ENCODE data around the gene UGP2. TPM values are rescaled to one million over a fixed set of nuclear protein-coding genes. Genes with fewer than 3 reads are reported as not detected.

UGP2 gene
- total RNA-seq, 2 experiments from 2014 or later = 109 to 124 TPM

DNA sequence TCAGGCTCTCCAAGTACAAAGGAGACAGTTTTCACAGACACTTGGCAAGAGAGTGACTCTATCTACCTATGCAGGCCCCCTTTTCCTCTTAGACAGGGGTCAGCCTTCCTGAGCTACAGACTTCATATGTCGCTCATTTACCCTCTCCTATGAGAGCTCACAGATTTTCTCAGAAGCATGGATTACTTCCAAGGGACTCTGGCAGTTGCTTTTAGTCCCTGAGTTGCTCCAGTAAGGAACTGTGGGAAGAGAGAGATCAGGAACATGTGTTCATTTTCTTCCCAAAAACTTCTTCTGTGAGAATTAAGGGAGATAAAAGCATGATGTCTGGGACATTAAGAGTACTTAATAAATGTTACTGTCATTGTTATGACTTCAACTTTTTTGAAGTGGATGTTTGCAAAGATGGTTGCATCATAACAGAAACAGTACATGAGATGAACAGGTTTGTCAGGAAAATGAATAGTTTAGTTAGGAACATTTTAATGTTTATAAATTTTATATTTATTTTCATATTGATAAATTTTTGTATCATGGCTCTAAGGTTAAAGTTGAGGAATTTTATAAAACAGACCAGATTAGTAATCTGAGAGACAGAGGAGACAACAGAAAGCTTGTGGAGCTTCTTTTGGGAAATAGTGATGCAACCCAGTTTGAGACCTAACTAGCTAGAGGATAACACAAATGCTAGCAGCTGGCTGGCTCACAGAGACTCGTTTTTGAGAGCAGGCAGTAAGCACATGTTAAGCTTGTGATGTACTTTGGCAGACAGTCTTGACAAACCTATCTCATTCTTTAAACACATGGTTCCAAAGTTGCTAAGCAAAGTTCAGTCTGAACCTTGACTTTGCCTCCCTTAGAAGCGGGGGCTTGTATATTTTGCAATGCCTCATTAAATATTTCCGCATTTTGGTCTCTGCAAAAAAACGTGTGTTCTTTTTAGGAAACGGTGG, 21.7 kb upstream of the UGP2 start:
- CTCF ChIA-PET = interaction anchor here (1.2 kb wide), 1 partner anchor 37 kb away, joined by 3 read pairs; no protein-coding TSS in a partner anchor
- Mint-ChIP-seq H3K4me3 (no peak overlapping the region), H3K27ac (no peak overlapping the region), H3K4me1 (no peaks in the 10 kb centered on the region), H3K36me3 (no peaks in the 10 kb centered on the region), H3K27me3 (peaks cover 6% of the 10 kb centered on the region), H3K9me3 (ENCODE audit: low read depth) (no peaks in the 10 kb centered on the region)
- DNase-seq (no peak), ATAC-seq (no peak)

DNA sequence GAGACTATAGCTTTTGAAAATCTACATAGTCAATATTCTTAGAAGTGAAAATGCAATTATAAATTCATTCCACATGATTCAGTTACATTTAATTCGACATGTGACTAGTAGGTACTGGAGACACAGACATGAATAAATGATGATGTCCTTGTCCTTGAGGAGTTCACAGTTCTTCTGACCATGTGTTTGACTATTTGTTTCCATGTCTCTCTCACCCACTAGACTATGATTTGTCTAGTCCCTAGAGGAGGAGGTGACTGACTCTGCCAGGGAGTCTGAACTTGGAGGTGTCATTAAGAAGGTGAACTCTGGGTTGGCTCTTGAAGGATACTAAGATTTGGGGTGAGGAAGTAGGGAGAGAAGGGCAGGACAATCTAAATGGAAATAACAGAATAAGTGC, 20.7 kb upstream of the UGP2 start:
- H3K4me3 Mint-ChIP-seq = no peak overlapping the region
- DNase-seq (no peak), ATAC-seq (no peak)
- H3K36me3 Mint-ChIP-seq = no peaks in the 10 kb centered on the region
- CTCF ChIA-PET = interaction anchor here (1.1 kb wide), 1 partner anchor 28 kb away, joined by 3 read pairs; no protein-coding TSS in a partner anchor
- no peaks in the 10 kb centered on the region for H3K9me3 Mint-ChIP-seq (ENCODE audit: low read depth)
- H3K4me1 Mint-ChIP-seq = no peaks in the 10 kb centered on the region
- peaks cover 11% of the 10 kb centered on the region for H3K27me3 Mint-ChIP-seq
- no peak overlapping the region for H3K27ac Mint-ChIP-seq

DNA sequence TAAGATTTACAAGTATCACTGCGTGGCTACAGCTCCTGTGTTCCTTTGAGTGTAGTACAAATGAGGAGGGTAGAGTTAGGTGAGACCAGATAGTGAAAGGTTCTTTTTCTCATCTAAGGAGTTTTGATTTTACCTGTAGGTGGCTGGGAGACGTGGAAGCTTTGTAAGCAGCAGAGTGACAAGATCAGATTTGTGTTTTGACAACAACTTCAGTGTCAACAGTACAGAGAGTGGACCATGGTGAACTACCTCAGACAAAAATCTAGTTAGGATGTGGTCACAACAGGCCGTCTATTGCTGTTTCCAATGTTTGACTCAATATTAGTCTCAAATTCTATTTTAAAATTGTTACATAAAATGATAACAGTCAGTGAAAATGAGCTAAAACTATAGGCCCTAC, 20.3 kb upstream of the UGP2 start:
- Mint-ChIP-seq H3K9me3 (ENCODE audit: low read depth) (no peaks in the 10 kb centered on the region), H3K27me3 (peaks cover 11% of the 10 kb centered on the region), H3K4me1 (no peaks in the 10 kb centered on the region), H3K27ac (no peak overlapping the region), H3K36me3 (no peaks in the 10 kb centered on the region), H3K4me3 (no peak overlapping the region)
- ATAC-seq (no peak), DNase-seq (no peak)
- CTCF ChIA-PET = interaction anchor here (1.1 kb wide), 1 partner anchor 28 kb away, joined by 3 read pairs; no protein-coding TSS in a partner anchor

DNA sequence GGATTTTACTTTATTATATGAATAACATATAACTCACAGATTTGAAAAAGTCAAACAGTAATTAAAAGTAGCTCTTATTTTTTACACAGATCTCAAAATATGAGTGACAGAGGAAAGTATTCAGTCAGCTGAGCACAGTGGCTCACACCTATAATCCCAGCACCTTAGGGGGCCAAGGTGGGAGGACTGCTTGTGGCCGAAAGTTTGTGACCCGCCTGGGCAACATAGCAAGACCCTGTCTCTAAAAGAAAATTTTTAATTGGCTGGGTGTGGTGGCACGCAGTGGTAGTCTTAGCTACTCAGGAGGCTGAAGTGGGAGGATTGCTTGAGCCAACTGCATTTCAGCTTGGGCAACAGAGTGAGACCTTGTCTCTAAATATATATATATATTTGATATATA, 19.2 kb upstream of the UGP2 start:
- Mint-ChIP-seq H3K4me1 (no peaks in the 10 kb centered on the region), H3K27ac (no peak overlapping the region), H3K4me3 (no peak overlapping the region), H3K36me3 (no peaks in the 10 kb centered on the region), H3K27me3 (peaks cover 15% of the 10 kb centered on the region), H3K9me3 (ENCODE audit: low read depth) (no peaks in the 10 kb centered on the region)
- ATAC-seq = no peak
- DNase-seq = no peak
- CTCF ChIA-PET = no interaction called here

- Mint-ChIP-seq H3K36me3 (no peaks in the 10 kb centered on the region), H3K4me3 (no peak overlapping the region), H3K9me3 (ENCODE audit: low read depth) (no peaks in the 10 kb centered on the region), H3K27me3 (peaks cover 35% of the 10 kb centered on the region), H3K27ac (no peak overlapping the region), H3K4me1 (no peaks in the 10 kb centered on the region)
- DNase-seq (no peak), ATAC-seq (no peak)
- CTCF ChIA-PET = no interaction called here
Observed at GRCh38 chr2:63827749-63828148, 13.9 kb upstream of the UGP2 start.

GRCh38 chr2:63831176-63831575, 10.5 kb upstream of the UGP2 start:
- CTCF ChIA-PET = no interaction called here
- no peak for ATAC-seq
- no peak for DNase-seq
- H3K36me3 Mint-ChIP-seq = no peaks in the 10 kb centered on the region
- no peak overlapping the region for H3K27ac Mint-ChIP-seq
- no peak overlapping the region for H3K4me3 Mint-ChIP-seq
- H3K9me3 Mint-ChIP-seq (ENCODE audit: low read depth) = no peaks in the 10 kb centered on the region
- H3K27me3 Mint-ChIP-seq = peaks cover 24% of the 10 kb centered on the region
- H3K4me1 Mint-ChIP-seq = no peaks in the 10 kb centered on the region

GRCh38 chr2:63834401-63834800, 7.3 kb upstream of the UGP2 start:
- CTCF ChIA-PET = interaction anchor here (0.9 kb wide), 1 partner anchor 30 kb away, joined by 4 read pairs; no protein-coding TSS in a partner anchor
- no peaks in the 10 kb centered on the region for H3K9me3 Mint-ChIP-seq (ENCODE audit: low read depth)
- no peak overlapping the region for H3K4me3 Mint-ChIP-seq
- H3K27ac Mint-ChIP-seq = no peak overlapping the region
- peaks cover 3% of the 10 kb centered on the region for H3K4me1 Mint-ChIP-seq
- DNase-seq = no peak
- H3K27me3 Mint-ChIP-seq = peaks cover 12% of the 10 kb centered on the region
- no peaks in the 10 kb centered on the region for H3K36me3 Mint-ChIP-seq
- no peak for ATAC-seq

- no peak overlapping the region for H3K4me3 Mint-ChIP-seq
- H3K4me1 Mint-ChIP-seq = peaks cover 13% of the 10 kb centered on the region
- peaks cover 2% of the 10 kb centered on the region for H3K36me3 Mint-ChIP-seq
- no peaks in the 10 kb centered on the region for H3K9me3 Mint-ChIP-seq (ENCODE audit: low read depth)
- H3K27ac Mint-ChIP-seq = no peak overlapping the region
- no peaks in the 10 kb centered on the region for H3K27me3 Mint-ChIP-seq
- no peak for ATAC-seq
- DNase-seq = no peak
- CTCF ChIA-PET = interaction anchor here (1.3 kb wide), 1 partner anchor 24 kb away, joined by 3 read pairs; no protein-coding TSS in a partner anchor
Observed at GRCh38 chr2:63837036-63837594, 4.6 kb upstream of the UGP2 start.

DNA sequence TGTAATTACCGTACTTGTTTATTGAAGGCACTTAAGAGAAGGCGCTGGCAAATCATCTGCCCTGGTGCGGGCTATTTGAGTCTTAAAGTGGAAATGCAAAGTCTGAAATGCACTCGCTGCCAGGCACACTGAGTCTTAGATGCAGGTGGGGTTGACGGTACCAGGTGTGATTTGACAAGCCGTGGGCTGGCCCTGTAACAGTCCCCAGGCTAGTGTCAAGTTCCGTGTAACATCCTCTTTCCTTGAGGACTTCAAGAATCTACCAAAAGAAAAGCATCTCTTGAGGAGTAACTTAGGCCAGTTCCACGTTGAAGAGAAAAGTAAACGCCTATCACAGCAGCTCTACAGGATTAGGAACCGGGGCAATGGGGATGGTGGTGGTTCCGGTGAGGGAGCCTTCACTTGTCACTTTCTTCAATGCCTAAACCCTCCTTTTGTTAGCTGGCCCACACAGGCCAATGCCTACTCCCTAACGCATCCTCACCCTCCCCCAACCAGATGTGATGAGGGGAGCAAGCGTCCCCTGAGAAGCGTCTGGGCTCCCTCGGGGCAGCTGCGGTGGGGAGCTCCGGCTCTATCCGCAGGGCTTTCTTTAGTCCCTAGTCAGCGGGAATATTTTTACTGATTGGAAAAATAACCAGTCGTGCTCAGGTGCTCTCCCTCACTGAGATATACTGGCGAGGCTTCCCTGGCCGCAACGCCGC, 1.5 kb upstream of the UGP2 start:
- peaks cover 31% of the 10 kb centered on the region for H3K36me3 Mint-ChIP-seq
- peak overlapping the region; percentile 100 for H3K27ac Mint-ChIP-seq
- H3K4me1 Mint-ChIP-seq = peaks cover 43% of the 10 kb centered on the region
- H3K27me3 Mint-ChIP-seq = no peaks in the 10 kb centered on the region
- CTCF ChIA-PET = interaction anchor here (2.6 to 3.6 kb wide), 3 partner anchors 13 to 24 kb away, joined by 8 to 52 read pairs (median 21); no protein-coding TSS in a partner anchor
- H3K4me3 Mint-ChIP-seq = peak overlapping the region; percentile 100
- H3K9me3 Mint-ChIP-seq (ENCODE audit: low read depth) = no peaks in the 10 kb centered on the region
- peak; percentile 45 for DNase-seq
- peak; percentile 22 for ATAC-seq

- Mint-ChIP-seq H3K4me3 (peak overlapping the region; percentile 100), H3K27ac (peak overlapping the region; percentile 100), H3K9me3 (ENCODE audit: low read depth) (no peaks in the 10 kb centered on the region), H3K27me3 (no peaks in the 10 kb centered on the region), H3K36me3 (peaks cover 37% of the 10 kb centered on the region), H3K4me1 (peaks cover 49% of the 10 kb centered on the region)
- CTCF ChIA-PET = interaction anchor here (0.7 to 3.6 kb wide), 5 partner anchors 12 to 252 kb away, joined by 3 to 52 read pairs (median 8); partner anchors contain the start of genes MDH1 and WDPCP
- ATAC-seq = peak; percentile 92
- DNase-seq = peak; percentile 99
Observed at GRCh38 chr2:63840785-63841253, 877 bp upstream of the UGP2 start.

DNA sequence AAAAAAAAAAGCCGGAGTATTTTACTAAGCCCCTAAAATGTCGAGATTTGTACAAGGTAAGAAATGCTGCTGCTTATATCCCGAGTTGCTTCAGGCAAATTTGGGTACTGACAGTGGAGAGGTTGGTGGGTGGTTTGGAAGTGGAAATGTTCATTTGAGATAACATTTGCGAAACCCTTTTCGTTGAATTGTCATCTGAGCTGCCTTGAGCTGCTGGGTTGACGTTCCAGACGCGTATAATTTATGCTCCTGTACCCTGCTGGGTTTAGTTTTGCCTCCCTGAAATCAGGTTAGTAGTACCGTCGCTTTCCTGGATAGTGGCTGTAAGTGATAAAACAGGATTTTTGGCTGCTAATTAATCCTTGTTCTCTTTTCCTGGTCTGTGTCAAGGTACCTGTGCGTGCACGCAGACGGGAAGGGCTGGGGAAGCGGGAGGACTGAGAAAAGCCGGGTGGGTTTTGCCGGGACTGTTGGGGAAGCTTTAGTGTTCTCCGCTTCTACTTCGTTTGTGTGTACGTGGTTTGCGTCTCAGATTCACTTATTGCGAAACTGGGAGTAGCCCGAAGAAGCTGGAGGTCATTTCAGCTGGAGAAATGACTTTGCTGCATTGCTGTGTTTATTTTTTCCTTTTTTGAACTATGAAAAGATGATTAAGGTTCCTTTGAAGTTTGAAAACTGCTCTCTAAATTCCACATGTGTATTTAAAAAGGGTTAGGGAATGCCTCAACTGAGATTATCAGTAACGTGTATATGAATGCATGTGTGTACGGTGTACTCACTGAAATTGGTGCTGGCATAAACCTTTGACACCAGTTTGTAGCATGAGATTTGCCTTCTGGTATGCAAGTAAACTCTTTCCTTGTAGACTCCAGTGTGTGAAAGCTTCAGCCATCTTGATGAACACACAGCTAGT, 709 bp downstream of the UGP2 start:
- Mint-ChIP-seq H3K36me3 (peaks cover 51% of the 10 kb centered on the region), H3K27me3 (no peaks in the 10 kb centered on the region), H3K4me1 (peaks cover 55% of the 10 kb centered on the region), H3K27ac (peak overlapping the region; percentile 100), H3K9me3 (ENCODE audit: low read depth) (peaks cover 2% of the 10 kb centered on the region), H3K4me3 (peak overlapping the region; percentile 100)
- DNase-seq = peak; percentile 45
- CTCF ChIA-PET = interaction anchor here (0.9 to 3.6 kb wide), 5 partner anchors 11 to 34 kb away, joined by 3 to 52 read pairs (median 8); no protein-coding TSS in a partner anchor
- ATAC-seq = no peak

GRCh38 chr2:63843093-63843492, 1.4 kb downstream of the UGP2 start:
- H3K36me3 Mint-ChIP-seq = peaks cover 58% of the 10 kb centered on the region
- ATAC-seq = no peak
- peak overlapping the region; percentile 100 for H3K27ac Mint-ChIP-seq

More at GRCh38 chr2:63843093-63843492, 1.4 kb downstream of the UGP2 start:
- Mint-ChIP-seq H3K27me3 (no peaks in the 10 kb centered on the region), H3K9me3 (ENCODE audit: low read depth) (peaks cover 8% of the 10 kb centered on the region), H3K4me3 (peak overlapping the region; percentile 100), H3K4me1 (peaks cover 57% of the 10 kb centered on the region)
- CTCF ChIA-PET = interaction anchor here (0.9 to 3.6 kb wide), 4 partner anchors 10 to 34 kb away, joined by 3 to 52 read pairs (median 14); no protein-coding TSS in a partner anchor
- DNase-seq = no peak

Data from activated CD8-positive, alpha-beta memory T cell treated with anti-CD3 and anti-CD28 coated beads, Interleukin-2, amount 10 ng/mL, durations not matched to agents 7 days and 5 days (primary cell).